Loucy (cell line): ENCODE measurements around the gene ROMO1.

Source experiments
- H2AFZ ChIP-seq: fragments of 200-600 bp; sonication (generic); 2 replicates; pipeline ENCODE4 v1.6.0; 2016; ENCODE audit warnings: antibody characterized with exemption, mild to moderate bottlenecking, low read length, moderate library complexity
- H3F3A ChIP-seq: fragments of 200-600 bp; 2 replicates; pipeline ENCODE4 v1.6.0; 2016; ENCODE audit warnings: antibody characterized with exemption, low read depth, mild to moderate bottlenecking
- H3K27me3 ChIP-seq: fragments of 200-600 bp; sonication (generic); 2 replicates; pipeline ENCODE4 v1.6.1; 2014; ENCODE audit warnings: low read length, mild to moderate bottlenecking; ENCODE audit not compliant: insufficient read depth, poor library complexity, severe bottlenecking
- H3K36me3 ChIP-seq: fragments of 200-600 bp; sonication (generic); 2 replicates; pipeline ENCODE4 v1.6.1; 2016; ENCODE audit warnings: low read length; ENCODE audit not compliant: insufficient read depth
- H3K4me1 ChIP-seq: fragments of 200-600 bp; sonication (generic); 2 replicates; pipeline ENCODE4 v1.5.1; 2014; ENCODE audit warnings: low read length, mild to moderate bottlenecking; ENCODE audit not compliant: insufficient read depth, poor library complexity, severe bottlenecking
- H3K4me2 ChIP-seq: fragments of 200-600 bp; sonication (generic); 2 replicates; pipeline ENCODE4 v1.6.0; 2014; ENCODE audit warnings: antibody characterized with exemption, low read length, low read depth, mild to moderate bottlenecking; ENCODE audit not compliant: poor library complexity, severe bottlenecking
- H3K4me3 ChIP-seq: fragments of 200-600 bp; sonication (generic); 2 replicates; pipeline ENCODE4 v1.5.1; 2014; ENCODE audit warnings: low read length, mild to moderate bottlenecking, mixed read lengths; ENCODE audit not compliant: poor library complexity, severe bottlenecking
- H3K79me2 ChIP-seq: fragments of 200-600 bp; sonication (generic); 2 replicates; pipeline ENCODE4 v1.6.1; 2014; ENCODE audit warnings: low read length; ENCODE audit not compliant: insufficient read depth
- H3K9ac ChIP-seq: fragments of 200-600 bp; sonication (generic); 2 replicates; pipeline ENCODE4 v1.6.0; 2014; ENCODE audit warnings: mild to moderate bottlenecking, low read depth, low read length, moderate library complexity; ENCODE audit not compliant: poor library complexity, severe bottlenecking
- H3K9me2 ChIP-seq: fragments of 200-600 bp; sonication (generic); replicated peaks from 2 replicates; pipeline ENCODE4 v1.6.1; 2016; ENCODE audit warnings: low read depth, low read length, mixed read lengths
- H3K9me3 ChIP-seq: fragments of 200-600 bp; sonication (generic); 2 replicates; pipeline ENCODE4 v1.6.1; 2014; ENCODE audit warnings: mild to moderate bottlenecking, antibody characterized with exemption, low read length, low read depth; ENCODE audit not compliant: insufficient read depth
- H4K20me1 ChIP-seq: fragments of 200-600 bp; sonication (generic); 2 replicates; pipeline ENCODE4 v1.6.0; 2014; ENCODE audit warnings: antibody characterized with exemption, low read length, mild to moderate bottlenecking; ENCODE audit not compliant: insufficient read depth, poor library complexity, severe bottlenecking
- CTCF ChIP-seq: fragments of 200-600 bp; sonication (generic); conservative IDR thresholded peaks from 2 replicates; pipeline ENCODE4 v1.5.1; 2014; ENCODE audit warnings: mild to moderate bottlenecking, antibody characterized with exemption, low read length
- EZH2phosphoT487 ChIP-seq: fragments of 200-600 bp; IDR thresholded peaks from 2 replicates; pipeline ENCODE4 v1.6.1; 2018; ENCODE audit warnings: antibody characterized with exemption, mild to moderate bottlenecking, moderate library complexity, borderline replicate concordance

Gene ROMO1

GRCh38 chr20:35664466-35665206 is 34.6 kb upstream of the ROMO1 start, which contains the start of the genes CPNE1 and RBM12:
TSS of gene CPNE1 (minus strand) at chr20:35664900. CDS start at chr20:35632923, 31,977 bp downstream.
TSS of gene RBM12 (minus strand) at chr20:35664900. CDS start at chr20:35655322, 9,578 bp downstream.
- Histone ChIP-seq H3K9me3 (no peaks in the 10 kb centered on the region), H3K4me2 (peak within 1 kb of the TSS; percentile 98), H3K79me2 (peaks cover 52% of the 10 kb centered on the region), H3K9me2 (no peaks in the 10 kb centered on the region), H3K4me1 (peaks cover 35% of the 10 kb centered on the region), H4K20me1 (peaks cover 48% of the 10 kb centered on the region), H3K36me3 (no peaks in the 10 kb centered on the region; the same call in 1 of the 2 replicates), H2AFZ (peak within 1 kb of the TSS; percentile 98), H3K4me3 (peak within 1 kb of the TSS; percentile 98), H3K9ac (peak within 1 kb of the TSS; percentile 98), H3K27me3 (no peaks in the 10 kb centered on the region), H3F3A (no peaks in the 10 kb centered on the region)
- TF ChIP-seq CTCF = no peak
- TF ChIP-seq EZH2phosphoT487 = no peak

DNA sequence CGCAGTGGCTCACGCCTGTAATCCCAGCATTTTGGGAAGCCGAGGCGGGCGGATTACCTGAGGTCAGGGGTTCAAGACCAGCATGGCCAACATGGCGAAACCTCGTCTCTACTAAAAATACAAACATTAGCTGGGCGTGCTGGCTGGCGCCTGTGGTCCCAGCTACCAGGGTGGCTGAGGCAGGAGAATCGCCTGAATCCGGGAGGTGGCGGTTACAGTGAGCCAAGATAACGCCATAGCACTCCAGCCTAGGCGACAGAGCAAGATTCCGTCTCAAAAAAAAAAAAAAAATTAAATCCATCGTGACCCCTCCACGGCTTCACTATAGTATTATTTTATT is 33.3 kb upstream of the ROMO1 start:
- Histone ChIP-seq H3K9me2 (no peaks in the 10 kb centered on the region), H2AFZ (no peak overlapping the region), H3K4me2 (no peak overlapping the region), H3K79me2 (peaks cover 40% of the 10 kb centered on the region), H3K9me3 (no peaks in the 10 kb centered on the region), H3K9ac (no peak overlapping the region), H3F3A (no peaks in the 10 kb centered on the region), H3K27me3 (no peaks in the 10 kb centered on the region), H4K20me1 (peaks cover 36% of the 10 kb centered on the region), H3K4me3 (no peak overlapping the region), H3K36me3 (no peaks in the 10 kb centered on the region; the same call in 1 of the 2 replicates), H3K4me1 (peaks cover 25% of the 10 kb centered on the region)
- TF ChIP-seq EZH2phosphoT487 (no peak), CTCF (no peak)

DNA sequence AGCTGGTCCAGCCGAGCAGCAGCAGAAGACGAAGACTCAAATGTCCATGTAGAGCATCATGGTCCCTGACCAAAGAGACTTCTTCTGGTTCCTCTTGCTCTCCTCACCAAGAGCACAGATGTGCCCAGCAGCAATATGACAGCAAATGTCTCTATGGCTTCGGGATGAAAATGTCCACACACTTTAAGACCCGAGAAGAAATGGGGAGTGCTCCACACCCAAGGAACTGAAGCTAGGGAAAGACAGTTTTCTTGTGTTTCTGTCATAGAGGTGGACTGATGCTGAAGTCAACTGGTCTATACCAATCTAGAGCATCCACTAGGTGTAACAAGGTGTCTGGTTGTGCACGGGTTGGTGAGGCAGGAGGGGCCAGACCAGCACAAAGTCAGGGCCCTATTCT is 30.0 kb upstream of the ROMO1 start:
- Histone ChIP-seq H3K79me2 (peaks cover 7% of the 10 kb centered on the region), H3K4me2 (no peak overlapping the region), H3K36me3 (peaks cover 3% of the 10 kb centered on the region; the same call in 1 of the 2 replicates), H3F3A (no peaks in the 10 kb centered on the region), H3K9me3 (no peaks in the 10 kb centered on the region), H3K27me3 (no peaks in the 10 kb centered on the region), H3K4me3 (no peak overlapping the region), H4K20me1 (peaks cover 3% of the 10 kb centered on the region), H3K9ac (no peak overlapping the region), H2AFZ (no peak overlapping the region), H3K9me2 (no peaks in the 10 kb centered on the region), H3K4me1 (no peaks in the 10 kb centered on the region)
- TF ChIP-seq EZH2phosphoT487 (no peak), CTCF (no peak)
